Limb (tissue), 2 donors: Measurements from ENCODE around the gene SBF2.

Source experiments
- DNase-seq, 2 donors: peaks; one replicate each; pipeline ENCODE4 v3.0.0-alpha.2; 2016; ENCODE audit errors: extremely low spot score in 2 of 2

Gene SBF2

DNA sequence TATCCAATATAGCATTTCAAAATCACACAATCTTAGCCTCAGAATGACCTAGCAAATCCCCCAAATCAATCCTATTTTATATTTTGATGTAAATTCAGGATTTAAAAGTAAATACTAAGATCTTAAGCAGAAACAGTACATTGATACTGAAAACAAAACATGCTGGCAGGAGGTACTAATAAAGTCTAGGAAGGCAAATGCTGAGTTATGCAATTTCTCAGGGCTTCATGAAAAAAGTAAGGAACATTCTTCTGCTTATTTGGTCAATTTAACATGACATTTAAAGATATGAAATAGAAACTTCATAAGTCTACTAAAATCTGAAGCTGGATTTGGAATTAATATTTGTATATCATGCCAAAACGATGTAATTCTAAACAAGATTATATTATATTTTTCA, 476.8 kb downstream of the SBF2 start:
- no peak for DNase-seq

- DNase-seq = no peak
These were observed 478.4 kb downstream of the SBF2 start for GRCh38 chr11:9815486-9816136.

- no peak for DNase-seq
These were observed 479.9 kb downstream of the SBF2 start for GRCh38 chr11:9814108-9814507.

- DNase-seq = no peak
These were observed 485.1 kb downstream of the SBF2 start for GRCh38 chr11:9808943-9809342.

DNA sequence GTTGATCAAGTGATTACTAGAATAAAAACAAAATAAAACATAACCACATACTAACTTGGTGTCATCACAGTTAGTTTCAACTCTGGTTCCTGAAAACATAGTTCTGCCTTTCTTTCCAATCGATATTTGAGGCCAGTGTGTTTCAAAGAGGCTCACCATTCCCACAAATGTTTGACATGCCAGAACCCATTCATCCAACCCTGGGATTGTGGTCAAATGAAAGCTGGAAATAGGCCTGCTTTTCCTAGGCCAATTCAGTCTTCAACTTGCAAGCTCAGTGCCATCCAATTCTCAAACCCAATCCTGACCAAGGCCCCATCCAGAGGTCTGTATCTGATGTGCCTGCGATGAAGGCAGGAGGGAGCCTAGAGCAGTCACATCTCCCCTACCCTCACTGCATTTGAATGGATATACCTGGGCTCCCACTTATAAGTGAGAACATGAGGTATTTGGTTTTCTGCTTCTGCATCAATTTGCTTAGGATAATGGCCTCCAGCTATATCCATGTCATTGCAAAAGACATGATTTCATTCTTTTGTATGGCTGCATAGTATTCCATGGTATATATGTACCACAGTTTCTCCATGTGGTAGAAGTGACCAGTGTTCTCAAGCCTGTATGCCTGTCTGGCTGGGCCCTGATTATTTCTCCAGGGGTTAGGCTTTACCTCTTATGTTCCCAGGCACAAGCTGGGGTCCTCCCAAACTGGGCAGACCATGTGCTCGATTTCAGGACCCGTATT, 486.9 kb downstream of the SBF2 start:
- DNase-seq = no peak

- no peak for DNase-seq
These were observed 489.6 kb downstream of the SBF2 start for GRCh38 chr11:9804419-9804902.

DNA sequence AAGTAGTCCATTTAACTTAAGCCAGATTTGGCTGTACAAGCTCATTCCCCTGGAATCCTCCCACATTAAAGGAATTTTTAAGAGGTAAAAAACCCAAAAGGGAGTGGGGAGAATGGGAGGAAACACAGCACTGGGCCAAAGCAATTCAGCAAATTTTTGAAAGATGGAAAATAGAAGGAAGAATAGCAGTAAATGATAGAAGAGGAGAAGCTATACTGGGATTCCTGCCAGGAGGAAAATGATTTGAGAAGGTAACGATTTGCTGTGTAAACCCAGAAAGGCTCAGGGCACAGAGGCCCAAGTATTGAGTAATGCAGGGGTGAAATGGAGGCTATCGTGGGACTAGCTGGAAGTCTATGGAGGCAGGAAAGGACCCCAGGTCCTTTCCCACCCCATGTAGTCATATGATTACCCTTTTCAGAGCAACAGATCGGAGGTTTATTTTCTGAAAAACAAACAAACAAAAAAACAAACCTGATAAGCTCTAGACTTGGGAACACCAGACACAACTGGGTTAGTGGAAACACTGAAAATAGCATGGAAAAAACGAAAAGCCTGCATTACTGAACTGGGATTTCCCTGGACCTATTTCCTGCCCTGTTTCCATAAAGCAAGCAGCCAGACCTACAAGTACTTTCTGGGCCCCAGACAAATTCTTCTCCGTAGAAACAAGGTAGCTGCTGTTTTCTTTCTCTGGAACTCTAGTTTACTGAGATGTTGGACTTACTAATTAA, 490.2 kb downstream of the SBF2 start:
- DNase-seq = peak in 1 of 2 donors; percentile 33

- peak in 1 of 2 donors; percentile 43 for DNase-seq
These were observed 491.6 kb downstream of the SBF2 start for GRCh38 chr11:9802291-9802861.

DNA sequence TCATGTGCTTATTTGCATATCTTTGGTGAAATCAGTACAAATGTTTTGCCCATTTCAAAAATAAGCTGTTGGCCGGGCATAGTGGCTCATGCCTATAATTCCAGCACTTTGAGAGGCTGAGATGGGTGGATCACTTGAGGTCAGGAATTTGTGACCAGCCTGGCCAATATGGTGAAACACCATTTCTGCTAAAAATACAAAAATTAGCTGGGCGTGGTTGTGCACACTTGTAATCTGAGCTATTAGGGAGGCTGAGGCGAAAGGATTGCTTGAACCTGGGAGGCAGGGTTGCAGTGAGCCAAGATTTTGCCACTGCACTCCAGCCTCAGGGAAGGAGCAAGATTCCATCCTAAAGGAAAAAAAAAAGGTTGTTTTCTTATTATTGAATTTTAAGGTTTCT, 494.1 kb downstream of the SBF2 start:
- no peak for DNase-seq

DNA sequence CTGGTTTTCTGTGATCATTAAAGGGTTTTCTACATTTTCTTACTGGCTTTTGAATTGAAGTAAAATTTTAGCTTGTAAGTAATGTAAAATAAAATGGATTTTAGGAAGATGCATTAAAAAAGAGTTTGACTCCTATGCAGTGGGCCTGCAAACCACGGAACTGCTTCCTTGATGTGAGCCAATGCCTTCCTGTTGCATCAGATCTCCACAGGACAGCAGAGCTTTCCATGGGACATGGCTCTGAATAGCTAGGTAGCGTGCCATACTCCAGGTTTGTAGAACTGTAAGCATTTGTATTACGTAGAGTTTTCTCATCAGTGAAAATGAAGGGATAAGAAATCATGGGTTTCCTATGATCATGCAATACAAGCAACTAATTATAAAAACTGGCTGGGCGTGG, 496.7 kb downstream of the SBF2 start:
- no peak for DNase-seq

DNA sequence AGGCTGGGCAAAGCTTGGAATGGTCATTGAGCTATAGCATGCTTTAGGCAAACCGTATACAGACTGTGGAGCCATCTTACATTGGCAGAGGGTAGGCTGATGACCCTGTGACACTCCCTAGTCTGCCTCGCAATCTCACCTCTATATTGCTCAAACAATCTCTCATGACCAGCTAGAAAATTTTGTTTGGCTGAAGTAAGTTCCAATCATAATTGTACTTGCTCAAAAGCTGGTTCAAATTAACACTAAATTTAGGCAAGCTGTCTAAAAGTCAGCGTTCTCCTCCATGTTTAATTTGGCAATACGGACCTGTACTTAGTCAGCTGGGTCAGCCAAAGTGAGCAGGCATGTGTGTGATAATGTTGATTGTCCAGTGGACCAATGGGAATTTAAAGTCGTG, 497.2 kb downstream of the SBF2 start:
- no peak for DNase-seq

- DNase-seq = no peak
These were observed 497.8 kb downstream of the SBF2 start for GRCh38 chr11:9796266-9796665.

DNA sequence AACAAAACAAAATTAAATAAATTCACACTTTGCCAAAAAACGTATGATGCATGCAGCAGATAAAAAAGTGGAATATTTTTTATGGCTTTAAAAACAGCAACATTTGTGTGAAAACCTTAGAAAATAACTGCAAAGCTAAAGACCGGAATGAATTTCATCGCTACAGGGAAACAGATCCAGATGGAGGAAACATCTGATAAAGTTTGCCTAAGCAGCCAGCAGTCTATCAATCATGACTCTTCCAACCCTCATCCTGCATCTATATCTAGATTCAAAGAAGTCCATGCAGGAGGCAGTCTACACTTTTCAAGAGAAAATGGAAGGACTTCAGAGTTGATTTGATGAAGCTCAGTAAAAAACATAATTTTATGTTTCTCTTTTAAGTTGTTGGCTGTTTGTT, 503.3 kb downstream of the SBF2 start:
- DNase-seq = no peak

DNA sequence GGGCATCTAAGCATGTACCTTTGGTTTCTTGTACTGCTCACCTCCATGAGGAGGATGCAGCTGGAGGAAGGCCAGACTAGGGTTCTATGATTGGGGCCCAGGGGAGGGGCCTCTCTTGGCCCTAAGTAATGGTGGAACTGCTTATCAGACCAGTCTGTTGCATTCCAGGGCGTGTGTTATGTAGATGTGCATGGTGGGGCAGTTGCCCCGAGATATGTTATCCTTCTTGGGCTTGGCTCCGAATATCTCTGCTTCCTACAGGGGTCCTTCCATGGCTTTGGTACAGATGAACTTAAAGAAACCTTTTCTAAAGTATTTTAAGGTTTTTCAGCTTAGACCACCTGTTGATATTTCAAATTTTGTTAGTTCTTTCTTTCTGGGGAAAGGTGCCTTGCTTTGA, 504.1 kb downstream of the SBF2 start:
- no peak for DNase-seq

DNA sequence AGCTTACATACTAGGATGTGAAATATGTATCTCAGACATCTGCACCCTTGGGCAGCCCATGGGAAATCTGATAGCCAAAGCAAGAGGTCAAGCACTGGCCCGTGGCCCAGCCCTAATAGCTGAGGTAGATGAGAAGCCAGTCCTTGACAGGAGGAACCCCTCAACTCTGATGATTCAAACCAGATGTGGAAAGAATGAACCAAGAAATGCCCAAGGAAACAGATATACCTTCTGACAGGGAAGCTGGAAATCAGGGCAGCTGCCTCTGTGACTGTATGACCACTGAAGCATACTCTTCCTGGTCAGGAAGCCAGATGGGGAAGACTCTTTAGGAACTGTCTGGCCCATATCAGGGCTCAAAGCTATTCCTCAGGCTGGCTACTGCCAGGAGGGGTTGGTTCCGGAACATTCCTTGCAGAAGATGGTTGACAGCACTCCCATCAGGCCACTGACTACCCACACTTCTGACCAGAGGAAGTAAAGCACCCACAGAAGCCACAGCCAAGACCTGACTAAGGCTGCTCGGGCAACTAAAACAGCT, 506.0 kb downstream of the SBF2 start:
- DNase-seq = no peak

DNA sequence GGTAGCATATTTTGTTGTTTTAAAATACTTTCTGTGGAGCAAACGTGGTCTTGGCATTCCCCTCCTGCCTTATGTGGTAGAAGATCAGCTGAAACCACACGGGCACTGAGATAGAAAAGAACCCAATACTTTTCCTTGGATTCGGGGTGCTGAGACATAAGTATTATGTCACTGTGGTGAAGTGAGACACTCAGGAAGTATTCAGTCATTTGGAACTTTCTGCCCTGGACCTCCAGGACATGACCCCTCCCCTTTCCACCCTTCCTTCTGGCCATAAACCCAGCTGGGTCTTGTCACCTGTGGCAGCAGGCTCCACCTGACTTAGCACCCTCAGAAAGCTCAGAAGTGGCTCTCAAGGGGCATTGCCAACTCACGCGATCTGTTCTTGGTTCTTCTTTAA, 506.8 kb downstream of the SBF2 start:
- DNase-seq = no peak

- DNase-seq = no peak
These were observed 509.3 kb downstream of the SBF2 start for GRCh38 chr11:9784602-9785315.

DNA sequence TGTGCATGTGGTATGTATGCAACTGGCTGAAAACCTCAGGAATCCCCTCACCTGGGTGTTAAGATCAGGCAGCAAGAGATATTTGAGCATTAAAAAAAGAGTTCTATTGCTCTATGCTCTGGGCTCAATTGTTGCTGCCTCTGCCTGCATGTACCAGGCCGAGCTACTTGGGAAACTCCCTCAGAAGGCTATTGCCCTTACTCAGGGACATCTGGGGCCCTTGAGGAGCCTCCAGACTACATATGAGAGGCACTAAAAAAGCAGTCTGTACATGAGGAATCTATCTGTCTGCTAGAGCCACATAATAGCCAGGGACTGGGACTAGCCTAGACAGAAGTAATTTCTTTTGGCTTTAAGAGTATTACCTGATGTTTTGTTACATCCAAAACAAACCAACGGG, 510.0 kb downstream of the SBF2 start:
- no peak for DNase-seq

- DNase-seq = no peak
These were observed 513.1 kb downstream of the SBF2 start for GRCh38 chr11:9780929-9781328.

DNA sequence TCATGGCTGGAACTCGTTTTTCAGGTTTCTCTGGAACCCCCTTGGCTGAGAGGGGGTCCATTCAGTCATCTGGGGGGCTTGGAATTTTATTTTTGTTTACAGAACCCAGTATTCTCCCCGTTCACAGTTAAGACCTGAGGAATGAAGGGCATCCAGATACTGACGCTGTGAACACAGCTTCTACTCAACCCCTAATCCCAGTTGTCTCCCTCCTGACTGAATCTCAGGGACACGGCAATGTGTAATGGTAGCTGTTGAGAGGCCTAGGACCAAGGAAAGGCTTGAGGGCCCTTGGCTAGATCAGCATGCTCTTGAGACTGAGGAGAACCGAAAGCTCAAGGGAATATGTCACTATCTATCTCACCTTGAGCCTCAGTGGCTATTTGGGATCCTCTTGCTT, 516.5 kb downstream of the SBF2 start:
- DNase-seq = no peak

DNA sequence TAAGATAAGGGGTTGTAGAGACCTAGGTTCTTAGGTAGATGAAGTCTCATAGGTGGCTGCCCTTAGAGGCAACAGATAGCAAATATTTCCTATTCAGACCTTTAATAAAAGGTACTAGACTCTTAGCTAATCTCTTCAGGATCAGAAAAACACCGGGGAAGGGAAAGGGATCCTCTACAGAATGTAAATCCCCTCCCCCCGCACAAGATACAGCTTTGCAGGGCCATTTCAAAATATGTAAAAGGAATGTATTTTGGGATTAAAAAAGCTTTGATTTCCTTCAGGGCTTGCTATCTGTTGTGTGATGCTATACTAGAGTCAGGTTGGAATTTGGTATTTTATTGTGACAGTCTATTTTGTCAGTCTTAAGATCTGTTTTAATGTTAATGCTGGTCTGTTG, 517.0 kb downstream of the SBF2 start:
- DNase-seq = no peak
